Smooth muscle cell of the umbilical artery (primary cell): ENCODE results near the gene SLC25A33. TPM values are rescaled to one million over a fixed set of nuclear protein-coding genes. Genes with fewer than 3 reads are reported as not detected.

Source experiments
- total RNA-seq: library from RNA; depleted of rRNA; stranded (reverse); fragments of >200 nt; gene quantifications from 2 replicates; pipeline ENCODE4 v1.2.3, GENCODE V29; 2014

The SLC25A33 gene
- 6.2 and 7.1 TPM in 2 replicates for total RNA-seq

DNA sequence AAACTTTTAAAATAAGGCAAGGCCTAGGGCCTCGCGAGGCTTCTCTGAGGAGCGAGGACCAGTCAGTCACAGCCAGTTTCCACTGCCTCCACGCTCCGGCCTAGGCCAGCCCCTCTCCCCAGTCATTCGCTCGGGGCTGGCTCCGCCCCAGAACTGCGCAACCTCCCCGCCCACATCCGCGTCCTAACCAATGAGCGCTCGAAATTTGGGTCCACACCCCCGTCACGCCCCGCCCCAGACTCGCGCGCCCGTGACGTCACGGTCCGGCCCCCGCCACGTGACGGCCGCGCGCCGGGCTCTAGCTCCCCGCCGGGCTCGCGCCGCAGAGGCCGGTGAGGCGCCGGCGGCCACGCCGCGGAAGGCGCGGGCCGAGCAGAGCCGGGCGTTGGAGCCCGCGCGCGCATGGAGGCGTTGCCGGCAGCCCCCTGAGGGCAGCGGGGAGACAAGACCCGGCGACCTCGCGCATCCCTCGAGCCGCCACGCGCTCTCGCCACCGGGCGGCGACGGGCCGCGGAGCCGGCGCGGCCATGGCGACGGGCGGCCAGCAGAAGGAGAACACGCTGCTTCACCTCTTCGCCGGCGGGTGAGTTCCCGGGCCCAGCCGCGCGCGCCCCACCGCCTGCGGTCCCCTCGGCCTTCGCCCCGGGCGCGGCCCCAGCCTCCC, at the start of gene SLC25A33:
TSS of gene SLC25A33 (plus strand) at position 301 of the 664 bp plus-strand sequence. CDS start at position 528, 227 bp downstream.

DNA sequence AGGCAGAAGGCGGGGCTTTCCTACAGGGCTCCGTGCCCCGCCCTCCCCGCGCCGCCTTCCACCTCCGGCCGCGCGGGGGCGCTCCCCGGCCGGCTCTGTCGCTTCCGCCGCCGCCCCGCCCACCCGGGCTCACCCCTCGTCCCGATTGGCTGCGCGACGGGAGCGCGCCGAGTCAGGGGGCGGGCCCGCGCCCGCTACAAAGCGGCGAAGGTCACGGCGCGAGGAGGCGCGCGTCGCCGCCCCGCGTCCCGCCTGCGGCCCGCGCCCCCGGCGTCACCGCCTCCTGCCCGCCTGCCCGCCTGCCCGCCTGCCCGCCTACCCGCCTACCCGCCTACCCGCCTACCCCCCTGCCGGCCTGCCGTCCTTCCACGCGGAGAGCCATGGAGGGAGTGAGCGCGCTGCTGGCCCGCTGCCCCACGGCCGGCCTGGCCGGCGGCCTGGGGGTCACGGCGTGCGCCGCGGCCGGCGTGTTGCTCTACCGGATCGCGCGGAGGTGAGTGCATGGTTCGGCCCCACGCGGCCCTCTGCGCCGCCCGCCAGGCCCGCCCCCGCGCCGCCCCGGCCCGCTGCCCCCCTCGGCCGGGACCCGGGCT, 49.4 kb downstream of the SLC25A33 start, which contains the start of gene TMEM201:
TSS of gene TMEM201 (plus strand) at position 361 of the 593 bp plus-strand sequence. CDS start at position 381, 20 bp downstream.

Other genes starting within 250 kb of the SLC25A33 start
- 29.4 and 40.6 TPM in 2 replicates for gene SPSB1, start 246.6 kb upstream of the SLC25A33 start, total RNA-seq
- gene TMEM201, start 49.4 kb downstream of the SLC25A33 start, total RNA-seq = 3.6 and 8.1 TPM in 2 replicates
- 5.3 and 14.6 TPM in 2 replicates for gene PIK3CD, start 112.3 kb downstream of the SLC25A33 start, total RNA-seq